Astrocyte of the cerebellum (primary cell): Measurements from ENCODE around the gene C1QTNF8.

Source experiments
- DNase-seq: peaks from one replicate; pipeline ENCODE4 v3.0.0-alpha.2; 2011; ENCODE audit warnings: low read depth
- H3K4me3 ChIP-seq: 2 replicates; pipeline ENCODE4 v1.5.1; 2011; ENCODE audit warnings: mild to moderate bottlenecking, low read depth, low read length, moderate library complexity
- CTCF ChIP-seq: IDR thresholded peaks from 2 replicates; pipeline ENCODE4 v1.5.1; 2012; ENCODE audit warnings: low read length, low read depth, moderate library complexity, mild to moderate bottlenecking; ENCODE audit errors: missing control alignments
- in situ Hi-C: cut with HindIII; loops from 2 replicates; pipeline ENCODE4 v1.10.0; 2017; ENCODE audit warnings: low sequenced_read_pairs

The C1QTNF8 gene

GRCh38 chr16:1079786-1080525 lies 16.1 kb downstream of the C1QTNF8 start:
- no peak for TF ChIP-seq CTCF
- DNase-seq = no peak
- no peak overlapping the region for H3K4me3 ChIP-seq
- in situ Hi-C loops = no loop called here

- H3K4me3 ChIP-seq = no peak overlapping the region
- no peak for TF ChIP-seq CTCF
- no peak for DNase-seq
- in situ Hi-C loops = no loop called here
These were observed 16.7 kb downstream of the C1QTNF8 start for GRCh38 chr16:1079341-1079740.

GRCh38 chr16:1078579-1079021 lies 17.4 kb downstream of the C1QTNF8 start:
- in situ Hi-C loops = no loop called here
- DNase-seq = peak; percentile 3
- no peak for TF ChIP-seq CTCF
- no peak overlapping the region for H3K4me3 ChIP-seq

GRCh38 chr16:1077877-1078578 lies 18.0 kb downstream of the C1QTNF8 start:
- in situ Hi-C loops = no loop called here
- no peak overlapping the region for H3K4me3 ChIP-seq

GRCh38 chr16:1076801-1077576 lies 19.1 kb downstream of the C1QTNF8 start:
- DNase-seq = no peak
- in situ Hi-C loops = no loop called here

More at GRCh38 chr16:1077877-1078578, 18.0 kb downstream of the C1QTNF8 start:
- DNase-seq = no peak
- no peak for TF ChIP-seq CTCF

More at GRCh38 chr16:1076801-1077576, 19.1 kb downstream of the C1QTNF8 start:
- TF ChIP-seq CTCF = no peak
- H3K4me3 ChIP-seq = no peak overlapping the region
